Fibroblast of peridontal ligament (primary cell): Measurements from ENCODE around the gene MRPL19.

Experiments used
- DNase-seq: peaks from one replicate; pipeline ENCODE4 v3.0.0-alpha.2; 2010; ENCODE audit errors: extremely low read depth

The MRPL19 gene

DNA sequence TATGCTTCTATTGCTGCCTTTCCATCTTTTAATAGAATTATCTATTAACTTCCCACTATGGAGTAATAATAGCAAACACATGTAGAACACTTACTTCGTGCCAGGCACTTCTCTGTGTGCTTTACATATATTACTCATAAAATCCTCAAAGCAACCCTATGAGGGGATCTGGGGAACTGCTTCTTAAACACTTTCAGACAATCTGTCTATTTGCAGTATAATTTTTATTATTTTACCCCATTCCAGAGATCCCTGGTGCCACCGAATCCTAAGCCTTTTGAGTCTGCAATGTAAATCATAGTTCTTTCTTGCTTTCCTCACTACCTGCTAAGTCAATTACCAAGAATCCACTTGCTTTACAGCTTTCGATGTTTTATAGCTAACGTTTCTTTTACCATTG, 89.7 kb downstream of the MRPL19 start:
- DNase-seq: no peak

DNA sequence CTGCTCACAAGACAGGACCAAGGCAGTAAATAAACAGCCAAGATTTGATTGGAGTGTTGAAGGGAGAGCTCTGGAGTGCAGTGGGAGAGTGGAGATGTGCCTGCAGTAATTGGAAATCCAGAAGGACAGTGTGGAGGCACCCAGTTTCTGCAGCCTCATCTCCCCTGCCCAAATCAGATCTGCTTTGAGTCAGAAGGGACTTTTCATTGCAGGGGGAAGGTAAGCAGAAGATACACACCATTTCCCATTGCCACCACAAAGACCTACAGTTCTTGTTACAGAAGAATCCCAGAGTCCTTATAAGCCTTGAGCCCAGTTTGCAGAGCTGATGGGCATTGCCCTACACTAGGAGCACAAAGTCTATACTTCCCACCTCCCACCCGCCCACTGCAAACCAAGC, 91.4 kb downstream of the MRPL19 start:
- no peak for DNase-seq
